ENCODE results near the gene PRUNE2.
"Not testable (repeated sequence)": the region's sequence is repeated elsewhere in the genome, so short reads cannot be mapped to it uniquely, and the experiment has no call there.

Gene PRUNE2

GRCh38 chr9:76905791-76906646, at the start of gene PRUNE2:
Gene PRUNE2 (minus strand): TSS chr9:76906114. CDS start chr9:76905963, 151 bp downstream.
- no peak for DNase-seq (ENCODE audit: low read depth)

- not testable (repeated sequence) for DNase-seq (ENCODE audit: low read depth)
Measured at GRCh38 chr9:76955406-76955805, 49.5 kb upstream of the PRUNE2 start.

- DNase-seq (ENCODE audit: low read depth): no peak
Measured at GRCh38 chr9:76949865-76950264, 44.0 kb upstream of the PRUNE2 start.

- no peak for DNase-seq (ENCODE audit: low read depth)
Measured at GRCh38 chr9:76944011-76944410, 38.1 kb upstream of the PRUNE2 start.

- DNase-seq (ENCODE audit: low read depth): no peak
Measured at GRCh38 chr9:76943054-76943453, 37.1 kb upstream of the PRUNE2 start.

- peak; percentile 58 for DNase-seq (ENCODE audit: low read depth)
Measured at GRCh38 chr9:76932757-76933156, 26.8 kb upstream of the PRUNE2 start.

GRCh38 chr9:76932265-76932664, 26.4 kb upstream of the PRUNE2 start:
- DNase-seq (ENCODE audit: low read depth): no peak

- DNase-seq (ENCODE audit: low read depth): no peak
Measured at GRCh38 chr9:76927540-76928240, 21.8 kb upstream of the PRUNE2 start.

GRCh38 chr9:76926846-76927245, 20.9 kb upstream of the PRUNE2 start:
- DNase-seq (ENCODE audit: low read depth): no peak

- peak; percentile 87 for DNase-seq (ENCODE audit: low read depth)
Measured at GRCh38 chr9:76926324-76926741, 20.4 kb upstream of the PRUNE2 start.

- DNase-seq (ENCODE audit: low read depth): no peak
Measured at GRCh38 chr9:76921165-76921564, 15.3 kb upstream of the PRUNE2 start.

GRCh38 chr9:76917299-76917698, 11.4 kb upstream of the PRUNE2 start:
- DNase-seq (ENCODE audit: low read depth): no peak

- no peak for DNase-seq (ENCODE audit: low read depth)
Measured at GRCh38 chr9:76916231-76916630, 10.3 kb upstream of the PRUNE2 start.

- DNase-seq (ENCODE audit: low read depth): no peak
Measured at GRCh38 chr9:76913467-76913866, 7.6 kb upstream of the PRUNE2 start.

- DNase-seq (ENCODE audit: low read depth): no peak
Measured at GRCh38 chr9:76912636-76913275, 6.8 kb upstream of the PRUNE2 start.

GRCh38 chr9:76911971-76912370, 6.1 kb upstream of the PRUNE2 start:
- no peak for DNase-seq (ENCODE audit: low read depth)

GRCh38 chr9:76910861-76911260, 4.9 kb upstream of the PRUNE2 start:
- no peak for DNase-seq (ENCODE audit: low read depth)

GRCh38 chr9:76906647-76906975, 697 bp upstream of the PRUNE2 start:
- no peak for DNase-seq (ENCODE audit: low read depth)

- no peak for DNase-seq (ENCODE audit: low read depth)
Measured at GRCh38 chr9:76904661-76905457, 1.1 kb downstream of the PRUNE2 start.

GRCh38 chr9:76902395-76902794, 3.5 kb downstream of the PRUNE2 start:
- no peak for DNase-seq (ENCODE audit: low read depth)

- no peak for DNase-seq (ENCODE audit: low read depth)
Measured at GRCh38 chr9:76901801-76902200, 4.1 kb downstream of the PRUNE2 start.

- no peak for DNase-seq (ENCODE audit: low read depth)
Measured at GRCh38 chr9:76900884-76901440, 5.0 kb downstream of the PRUNE2 start.

Measured in GM04503 (cell line).